ENCODE measurements around the gene TRIM59. TPM values are rescaled to one million over a fixed set of nuclear protein-coding genes. Genes with fewer than 3 reads are reported as not detected.
A peak's percentile ranks its signal among the peaks of the same experiment; 100 is the strongest.

The TRIM59 gene
- total and polyA plus RNA-seq, 9 of the 15 experiments (the other 6 are each of a cell fraction or from before 2014, with no cell fraction given): 16.8 to 101 (median 34.8) TPM

GRCh38 chr3:160400702-160401150 lies 48.9 kb downstream of the TRIM59 start (continued):
- TF ChIP-seq ZNF740 (CRISPR knock-in tag; IDR thresholded peaks at IDR 0.05): 0 out of 2 replicates have a peak, but pooled peaks have one; percentile 3
- TF ChIP-seq ZNF740 (tag; IDR thresholded peaks at IDR 0.05): no peak
- TF ChIP-seq BRD4 (IDR thresholded peaks at IDR 0.05): no peak
- peak; percentile 36 for TF ChIP-seq SAP30 (IDR thresholded peaks at IDR 0.05; ENCODE audit: borderline replicate concordance, insufficient read depth, low read depth, low read length, poor library complexity, severe bottlenecking)
- peak; percentile 87 for TF ChIP-seq RBBP5 (IDR thresholded peaks at IDR 0.05; ENCODE audit: borderline replicate concordance, insufficient read depth, low read length, poor library complexity, severe bottlenecking)
- TF ChIP-seq POLR2G (IDR thresholded peaks at IDR 0.05; ENCODE audit: low read depth, low read length): peak; percentile 84
- TF ChIP-seq AFF4 (CRISPR knock-in tag; IDR thresholded peaks at IDR 0.05): 0 out of 2 replicates have a peak, but pooled peaks have one; percentile 17
- TF ChIP-seq, protein P1, sequence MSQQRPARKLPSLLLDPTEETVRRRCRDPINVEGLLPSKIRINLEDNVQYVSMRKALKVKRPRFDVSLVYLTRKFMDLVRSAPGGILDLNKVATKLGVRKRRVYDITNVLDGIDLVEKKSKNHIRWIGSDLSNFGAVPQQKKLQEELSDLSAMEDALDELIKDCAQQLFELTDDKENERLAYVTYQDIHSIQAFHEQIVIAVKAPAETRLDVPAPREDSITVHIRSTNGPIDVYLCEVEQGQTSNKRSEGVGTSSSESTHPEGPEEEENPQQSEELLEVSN (IDR thresholded peaks at IDR 0.05; ENCODE audit: borderline replicate concordance in 1 of 2, extremely low read depth in 1 of 2, insufficient read depth in 1 of 2, insufficient read length in 1 of 2, low read depth in 1 of 2, low read length in 1 of 2, poor library complexity in 1 of 2, severe bottlenecking in 1 of 2): peak in 1 of 2 experiments; percentile 7
- peak; percentile 71 for TF ChIP-seq PCBP1 (IDR thresholded peaks at IDR 0.05; ENCODE audit: low read depth, low read length, poor library complexity, severe bottlenecking)
- TF ChIP-seq FOXM1 (IDR thresholded peaks at IDR 0.05; ENCODE audit: low read depth): no peak
- no peak for TF ChIP-seq FOXM1 (CRISPR knock-in tag; IDR thresholded peaks at IDR 0.05; ENCODE audit: low read depth)
- peak; percentile 52 to 88; a peak in 3 of 4 replicates for TF ChIP-seq UBTF (IDR thresholded peaks at IDR 0.05; ENCODE audit: borderline replicate concordance in 1 of 2, low read depth in 2 of 2, low read length in 2 of 2)
- no peak for TF ChIP-seq ZMIZ1 (IDR thresholded peaks at IDR 0.05; ENCODE audit: low read depth in 2 of 2, low read length in 2 of 2)
